Loucy (cell line): ENCODE measurements around the gene TACR2.

ENCODE experiments used
- EZH2phosphoT487 ChIP-seq: fragments of 200-600 bp; IDR thresholded peaks from 2 replicates; pipeline ENCODE4 v1.6.1; 2018; ENCODE audit warnings: antibody characterized with exemption, mild to moderate bottlenecking, moderate library complexity, borderline replicate concordance
- TF ChIP-seq, protein P1 (sequence below): fragments of 200-600 bp; sonication (generic); conservative IDR thresholded peaks from 2 replicates; pipeline ENCODE4 v1.5.1; 2014; ENCODE audit warnings: mild to moderate bottlenecking, antibody characterized with exemption, low read length

DNA sequence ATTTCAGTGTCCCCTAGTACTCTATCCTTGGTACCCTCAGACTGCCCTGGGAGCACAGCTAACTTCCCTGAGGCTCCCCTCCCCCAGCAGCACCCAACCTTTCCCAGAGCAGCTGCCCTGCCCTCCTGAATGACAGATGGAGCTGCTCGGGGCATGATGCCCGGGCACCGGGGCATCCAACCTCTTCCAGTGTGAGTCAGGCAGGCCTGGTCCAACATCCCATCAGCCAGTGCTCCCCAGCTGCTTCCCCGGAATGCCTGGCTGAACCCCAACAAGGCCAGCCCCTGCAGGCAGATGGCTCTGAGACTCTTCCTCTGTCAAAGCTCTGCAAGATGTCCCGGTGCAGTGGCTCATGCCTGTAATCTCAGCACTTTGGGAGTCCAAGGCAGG is 22.6 kb upstream of the TACR2 start:
- TF ChIP-seq, protein P1, sequence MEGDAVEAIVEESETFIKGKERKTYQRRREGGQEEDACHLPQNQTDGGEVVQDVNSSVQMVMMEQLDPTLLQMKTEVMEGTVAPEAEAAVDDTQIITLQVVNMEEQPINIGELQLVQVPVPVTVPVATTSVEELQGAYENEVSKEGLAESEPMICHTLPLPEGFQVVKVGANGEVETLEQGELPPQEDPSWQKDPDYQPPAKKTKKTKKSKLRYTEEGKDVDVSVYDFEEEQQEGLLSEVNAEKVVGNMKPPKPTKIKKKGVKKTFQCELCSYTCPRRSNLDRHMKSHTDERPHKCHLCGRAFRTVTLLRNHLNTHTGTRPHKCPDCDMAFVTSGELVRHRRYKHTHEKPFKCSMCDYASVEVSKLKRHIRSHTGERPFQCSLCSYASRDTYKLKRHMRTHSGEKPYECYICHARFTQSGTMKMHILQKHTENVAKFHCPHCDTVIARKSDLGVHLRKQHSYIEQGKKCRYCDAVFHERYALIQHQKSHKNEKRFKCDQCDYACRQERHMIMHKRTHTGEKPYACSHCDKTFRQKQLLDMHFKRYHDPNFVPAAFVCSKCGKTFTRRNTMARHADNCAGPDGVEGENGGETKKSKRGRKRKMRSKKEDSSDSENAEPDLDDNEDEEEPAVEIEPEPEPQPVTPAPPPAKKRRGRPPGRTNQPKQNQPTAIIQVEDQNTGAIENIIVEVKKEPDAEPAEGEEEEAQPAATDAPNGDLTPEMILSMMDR: no peak
- TF ChIP-seq EZH2phosphoT487: no peak
